CMK (cell line): ENCODE results near the gene SH2D4B.
"Not testable (repeated sequence)": the region's sequence is repeated elsewhere in the genome, so short reads cannot be mapped to it uniquely, and the experiment has no call there.

Source experiments
- DNase-seq: peaks from one replicate; pipeline ENCODE4 v3.0.0-alpha.2; 2010; ENCODE audit warnings: low read depth

SH2D4B gene

DNA sequence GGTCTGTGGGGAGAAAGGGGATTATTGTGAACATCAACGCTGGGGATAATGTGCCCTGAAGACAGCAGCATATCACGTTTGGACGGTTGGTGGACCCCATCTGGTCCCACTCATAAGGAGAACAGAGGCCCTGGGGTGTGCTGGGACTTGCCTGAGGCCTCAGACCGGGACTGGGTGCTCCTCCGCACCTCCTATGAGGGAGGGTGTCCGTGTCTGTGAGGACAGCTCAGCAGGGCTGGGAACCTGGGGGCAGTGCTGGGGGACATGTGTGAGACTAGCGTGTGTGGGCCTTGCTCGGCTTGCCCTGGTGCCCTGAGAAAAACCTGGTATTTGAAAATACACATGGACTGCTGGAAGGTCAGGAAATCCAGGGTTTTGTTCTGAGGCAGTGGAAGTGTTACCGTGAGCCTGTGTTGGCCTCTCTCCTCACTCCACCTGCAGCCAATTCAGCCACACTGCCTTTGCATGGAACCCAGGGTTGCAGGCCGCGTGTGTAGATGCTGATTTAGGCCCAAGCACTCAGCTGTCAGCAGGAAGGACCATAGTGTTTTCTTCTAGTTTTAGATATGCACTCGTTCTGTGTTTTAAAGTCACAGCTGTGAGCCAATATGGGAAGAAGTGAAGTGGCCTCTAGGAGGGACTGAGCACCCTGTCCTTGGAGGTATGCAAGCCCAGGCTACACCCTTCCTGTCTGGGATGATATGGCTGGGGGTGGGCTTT is 13.4 kb upstream of the SH2D4B start:
- DNase-seq, result no peak

DNA sequence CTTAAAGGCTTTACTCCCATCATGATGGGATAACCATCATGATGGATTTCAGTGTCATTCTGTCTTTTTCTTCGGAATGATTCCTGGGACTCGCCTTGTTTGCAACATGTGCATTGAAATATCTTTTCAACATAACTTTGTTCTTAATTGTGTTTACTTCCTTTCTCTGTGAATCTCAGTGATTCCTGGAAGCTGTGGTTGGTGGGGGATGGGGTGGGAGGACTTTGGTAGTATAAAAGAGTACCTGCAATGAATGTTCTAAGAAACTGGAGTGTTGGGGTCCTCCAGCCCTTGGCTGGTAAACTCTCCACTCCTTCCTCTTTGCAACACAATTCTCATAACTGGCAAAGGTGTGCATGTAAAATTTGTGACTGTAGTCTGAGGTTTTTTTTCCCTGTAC is 11.5 kb upstream of the SH2D4B start:
- no peak for DNase-seq

DNA sequence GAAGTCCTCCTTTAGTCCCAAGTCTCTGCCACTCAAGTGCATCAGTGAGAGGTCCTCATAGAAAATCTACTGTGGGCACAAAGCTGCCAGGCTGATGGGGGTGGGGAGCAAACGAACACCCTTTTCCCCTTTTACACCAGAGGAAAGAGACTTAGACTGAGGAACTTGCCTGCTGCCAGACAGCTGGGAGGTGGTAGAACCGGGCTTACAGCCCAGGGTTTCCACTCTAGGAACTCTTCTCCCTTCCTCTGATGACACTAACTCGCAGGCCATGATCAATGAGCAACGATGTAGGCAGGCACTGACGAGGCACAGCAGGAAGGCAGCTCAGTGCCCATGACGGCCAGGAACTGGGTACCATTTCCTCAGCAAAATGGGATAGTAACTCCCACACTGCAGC is 11.0 kb upstream of the SH2D4B start:
- no peak for DNase-seq

DNA sequence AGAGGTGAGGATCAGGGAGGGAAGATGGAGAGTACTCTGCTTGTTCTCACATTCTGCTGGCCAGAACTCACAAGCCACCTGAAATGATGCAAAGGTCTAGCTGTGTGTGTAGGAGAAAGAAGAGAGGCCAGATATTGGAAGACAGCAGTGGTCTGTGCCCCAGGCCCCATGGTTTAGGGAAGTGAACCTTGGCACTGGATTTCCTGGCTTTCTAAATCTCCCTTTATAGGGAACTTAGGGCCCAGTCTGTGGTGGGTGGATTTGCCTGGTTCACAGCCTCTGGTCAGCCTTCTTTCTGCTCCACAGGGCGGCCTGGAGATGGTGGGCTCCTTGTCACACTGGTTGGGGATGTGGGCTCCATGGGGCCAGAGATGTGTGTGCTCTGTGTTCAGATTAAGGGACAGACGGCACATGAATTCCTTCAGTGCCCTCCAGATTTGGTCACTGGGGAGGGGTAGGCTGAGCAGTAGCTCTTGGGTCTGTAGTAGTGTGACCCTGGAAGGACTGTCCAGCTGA is 9.5 kb upstream of the SH2D4B start:
- DNase-seq, result no peak

DNA sequence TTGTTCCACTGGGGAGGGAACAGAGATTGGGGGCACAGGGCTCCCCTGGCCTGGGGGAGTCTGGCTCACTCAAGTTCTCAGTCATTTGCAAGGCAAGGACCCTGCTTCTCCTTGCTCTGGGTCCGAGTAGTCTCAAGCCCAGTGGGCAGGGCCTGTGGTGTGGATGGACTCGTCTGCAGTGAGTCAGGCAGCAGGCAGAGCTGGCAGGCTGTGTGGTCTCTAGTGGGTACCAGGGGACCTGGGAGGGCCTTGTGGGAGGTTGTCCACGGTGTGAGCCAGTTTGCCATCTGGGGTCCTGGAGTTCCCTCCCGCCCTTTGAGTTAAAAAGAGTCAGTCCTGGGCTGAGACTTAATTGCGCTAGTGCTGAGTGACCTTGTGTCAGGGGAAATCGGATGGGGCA is 8.8 kb upstream of the SH2D4B start:
- DNase-seq, result no peak

DNA sequence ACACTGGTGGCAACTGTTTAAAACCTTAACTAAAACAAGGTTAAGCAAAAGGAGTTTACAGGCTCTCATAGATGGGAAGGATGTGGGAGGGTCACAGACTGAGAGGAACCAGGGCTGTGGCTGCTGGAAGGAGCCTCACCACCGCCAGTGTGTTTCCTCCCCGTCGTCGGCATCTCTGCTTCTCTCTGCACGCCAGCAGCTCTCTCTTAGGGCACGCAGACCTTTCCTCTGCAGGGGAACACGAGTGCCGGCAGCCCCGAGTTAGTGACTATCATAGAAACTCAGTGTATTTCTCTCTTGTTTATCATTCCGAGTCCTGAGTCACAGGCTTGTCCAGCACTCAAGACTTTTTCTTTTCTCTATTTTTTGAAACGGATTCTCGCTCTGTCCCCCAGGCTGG is 8.1 kb upstream of the SH2D4B start:
- DNase-seq, result no peak

DNA sequence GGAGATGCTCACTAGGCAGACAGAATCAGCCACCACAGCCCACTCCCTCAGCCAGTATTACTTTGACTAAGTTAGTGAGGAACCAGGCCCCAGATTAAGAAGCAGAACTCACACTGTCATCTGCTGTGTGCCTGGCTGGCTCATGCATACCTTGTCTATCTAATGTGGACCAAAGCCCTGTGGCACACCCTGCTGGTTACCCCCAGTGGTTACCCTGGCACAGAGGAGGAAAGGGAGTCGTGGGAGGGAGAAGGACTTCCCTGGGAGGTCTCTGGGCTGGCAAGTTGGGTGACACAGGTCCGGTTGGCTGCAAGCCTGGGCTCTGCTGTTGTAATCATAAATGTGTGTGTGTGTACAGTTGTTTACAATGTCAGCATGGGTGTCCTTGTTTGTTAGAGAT is 7.5 kb upstream of the SH2D4B start:
- DNase-seq, result no peak

DNA sequence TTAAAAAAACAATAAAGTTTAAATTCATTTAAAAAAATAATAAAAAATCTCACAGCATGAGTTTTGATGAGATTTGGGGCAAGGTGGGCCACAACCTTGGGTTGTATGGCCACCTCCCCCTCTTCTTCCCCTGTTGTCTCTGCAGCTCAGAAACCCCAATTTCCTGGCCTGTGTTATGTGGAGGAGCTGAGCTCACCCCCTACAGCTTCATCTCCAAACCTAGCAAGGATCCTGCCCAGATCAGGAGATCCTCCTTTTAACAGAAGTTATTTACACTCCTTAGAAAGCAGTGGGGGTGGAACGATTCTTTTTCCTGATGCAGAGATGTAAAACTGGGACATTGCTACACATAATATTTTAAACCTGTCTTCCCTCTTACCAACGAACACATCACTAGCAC is 6.9 kb upstream of the SH2D4B start:
- DNase-seq, result no peak

DNA sequence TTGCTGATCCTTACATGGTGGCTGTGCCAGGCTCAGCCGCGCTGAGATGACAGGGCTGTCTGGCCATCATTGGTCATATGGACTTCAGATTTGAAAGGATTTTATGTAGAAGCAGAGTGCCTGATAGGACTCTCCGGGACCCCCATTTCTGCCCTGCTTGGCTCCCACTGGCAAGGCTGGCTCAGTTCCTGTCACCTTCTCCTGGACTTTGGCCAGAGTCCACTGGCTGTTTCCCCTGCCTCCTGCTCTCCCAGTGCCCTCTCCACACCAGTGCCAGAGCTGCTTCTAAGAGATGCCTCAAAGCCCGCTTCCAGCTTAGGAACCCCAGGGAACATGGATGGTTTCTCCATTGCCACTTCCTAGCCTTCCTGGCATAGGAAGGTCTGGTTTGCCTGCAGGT is 5.1 kb upstream of the SH2D4B start:
- no peak for DNase-seq

DNA sequence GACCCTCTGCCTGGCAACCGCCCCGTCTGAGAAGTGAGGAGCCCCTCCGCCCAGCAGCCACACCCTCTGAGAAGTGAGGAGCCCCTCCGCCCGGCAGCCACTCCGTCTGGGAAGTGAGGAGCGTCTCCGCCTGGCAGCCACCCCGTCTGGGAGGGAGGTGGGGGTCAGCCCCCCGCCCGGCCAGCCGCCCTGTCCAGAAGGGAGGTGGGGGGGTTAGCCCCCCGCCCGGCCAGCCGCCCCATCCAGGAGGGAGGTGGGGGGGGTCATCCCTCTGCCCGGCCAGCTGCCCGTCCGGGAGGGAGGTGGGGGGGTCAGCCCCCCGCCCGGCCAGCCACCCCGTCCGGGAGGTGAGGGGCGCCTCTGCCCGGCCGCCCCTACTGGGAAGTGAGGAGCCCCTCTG is 3.6 kb upstream of the SH2D4B start:
- not testable (repeated sequence) for DNase-seq

DNA sequence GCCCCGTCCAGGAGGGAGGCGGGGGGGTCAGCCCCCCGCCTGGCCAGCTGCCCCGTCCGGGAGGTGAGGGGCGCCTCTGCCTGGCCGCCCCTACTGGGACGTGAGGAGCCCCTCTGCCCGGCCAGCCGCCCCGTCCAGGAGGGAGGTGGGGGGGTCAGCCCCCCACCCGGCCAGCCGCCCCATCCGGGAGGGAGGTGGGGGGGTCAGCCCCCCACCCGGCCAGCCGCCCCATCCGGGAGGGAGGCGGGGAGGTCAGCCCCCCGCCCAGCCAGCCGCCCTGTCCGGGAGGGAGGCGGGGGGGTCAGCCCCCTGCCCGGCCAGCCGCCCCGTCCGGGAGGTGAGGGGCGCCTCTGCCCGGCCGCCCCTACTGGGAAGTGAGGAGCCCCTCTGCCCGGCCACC is 3.1 kb upstream of the SH2D4B start:
- not testable (repeated sequence) for DNase-seq

DNA sequence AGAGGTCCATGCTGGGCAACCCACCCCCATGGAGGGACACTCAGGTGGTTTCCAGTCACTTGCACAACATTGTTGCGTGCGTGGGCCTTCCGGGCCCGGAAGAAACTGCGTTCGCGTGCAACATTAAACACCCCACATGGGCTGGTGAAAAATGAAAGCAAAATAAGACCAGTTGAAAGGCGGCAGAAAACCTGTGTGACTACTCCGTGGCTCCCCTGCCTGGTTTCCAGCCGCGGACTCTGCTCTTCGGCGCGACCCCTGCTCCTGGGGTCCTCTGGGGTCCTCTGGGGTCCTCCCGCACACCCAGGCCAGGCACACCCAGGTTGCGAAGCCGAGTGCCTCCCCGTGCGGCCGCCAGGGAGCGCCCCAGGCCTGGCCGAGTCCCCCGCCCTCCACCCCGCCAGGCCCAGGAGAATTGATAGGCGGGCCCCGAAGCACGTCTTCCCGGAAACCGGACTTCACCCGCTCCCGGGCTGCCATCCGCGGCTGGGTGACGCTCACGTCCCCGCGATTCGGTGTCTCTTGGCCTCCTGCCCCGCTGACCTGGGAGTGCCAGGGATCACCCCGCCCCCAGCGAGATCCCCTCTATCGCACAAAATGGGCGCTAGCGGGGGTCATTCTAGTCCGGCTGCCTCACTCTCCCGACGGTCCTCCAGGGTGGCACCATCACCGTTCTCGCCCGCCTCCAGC is 1.9 kb upstream of the SH2D4B start:
- peak; percentile 58 for DNase-seq

DNA sequence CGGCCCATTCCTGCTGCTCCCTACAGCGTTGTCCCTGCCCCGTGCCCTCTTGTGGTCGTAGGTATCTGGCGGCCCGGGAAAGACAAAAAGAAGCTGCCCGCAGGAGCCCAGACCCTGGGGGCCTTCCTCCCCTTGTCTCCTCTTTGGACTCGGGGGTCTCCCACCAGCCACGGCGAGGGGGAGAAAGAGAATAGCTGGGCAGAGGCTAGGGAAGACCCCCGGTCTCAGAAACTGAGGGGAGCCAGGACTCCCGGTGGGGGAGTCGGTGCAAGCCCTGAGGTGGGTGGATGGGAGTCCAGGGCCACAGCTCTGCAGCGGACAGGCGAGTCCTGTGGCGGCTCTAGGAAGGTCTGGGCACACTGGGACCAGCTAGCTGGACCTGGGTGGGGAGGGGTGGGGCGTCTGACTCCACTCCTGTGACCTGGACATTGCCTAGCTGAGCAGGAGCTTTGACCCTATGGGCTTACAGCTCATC is 1.3 kb upstream of the SH2D4B start:
- DNase-seq, result no peak

DNA sequence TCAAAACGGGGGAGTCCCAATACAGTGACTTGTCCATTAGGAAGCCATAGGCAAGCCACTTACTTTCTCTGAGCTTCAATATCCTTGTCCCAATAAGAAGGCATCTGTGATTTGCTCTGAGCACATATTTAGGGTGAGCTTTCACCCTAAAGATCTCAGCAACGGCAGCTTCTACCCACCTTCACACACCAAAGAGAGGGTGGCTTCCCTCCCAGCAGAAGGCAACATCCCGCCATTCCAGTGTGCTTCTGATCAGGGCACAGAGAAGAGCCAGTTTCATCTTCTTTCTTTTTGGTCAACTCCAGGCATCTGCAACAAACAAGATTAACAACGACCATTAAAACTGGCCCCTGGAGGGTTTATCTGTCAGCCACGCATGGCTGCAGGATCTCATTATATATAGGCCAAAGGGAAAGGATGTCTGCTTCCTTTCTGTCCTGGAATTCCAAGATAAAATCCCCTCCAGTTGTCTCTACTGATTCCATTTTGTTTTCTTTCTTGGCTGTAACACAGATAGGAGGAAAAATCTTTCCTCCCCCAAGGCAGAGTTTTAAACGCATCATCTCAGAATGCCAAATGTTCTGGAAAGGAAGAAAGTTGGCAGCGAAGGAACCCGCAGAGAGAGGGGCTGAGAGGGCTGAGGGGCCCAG is 491 bp upstream of the SH2D4B start:
- no peak for DNase-seq

DNA sequence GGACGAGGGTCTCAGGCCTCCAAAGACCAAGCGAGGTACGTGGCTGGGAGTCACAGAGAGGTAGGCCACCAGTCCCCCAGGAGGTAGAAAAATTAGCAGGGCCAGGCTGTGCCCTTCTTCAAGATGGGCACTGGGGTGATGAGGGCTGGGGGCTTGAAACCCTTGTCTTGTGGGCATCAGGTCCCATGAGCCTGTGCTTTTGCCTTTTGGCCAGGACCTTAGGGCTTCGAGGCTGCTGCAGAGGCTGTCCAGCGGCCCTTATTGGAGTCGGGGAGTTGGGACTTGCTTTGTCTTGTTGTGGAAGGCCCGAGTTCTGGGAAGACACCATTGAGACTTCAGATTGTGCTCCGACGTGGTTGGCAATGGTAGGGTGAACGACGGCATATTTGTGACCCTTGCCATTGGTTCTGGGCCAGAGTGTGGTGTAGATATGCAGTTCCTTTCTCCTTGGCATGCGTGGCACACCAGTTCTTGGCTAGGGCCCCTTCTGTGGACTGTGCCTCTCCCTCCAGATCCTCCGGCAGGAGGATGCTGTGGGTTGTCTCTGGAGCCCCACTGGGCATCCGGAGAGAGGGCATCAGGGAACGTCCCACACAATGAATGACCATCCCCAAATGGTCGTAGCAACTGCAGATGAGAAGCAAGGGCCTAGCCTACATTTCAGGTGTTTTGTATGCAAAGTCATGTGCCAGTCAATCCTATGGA is 931 bp downstream of the SH2D4B start:
- DNase-seq, result no peak

DNA sequence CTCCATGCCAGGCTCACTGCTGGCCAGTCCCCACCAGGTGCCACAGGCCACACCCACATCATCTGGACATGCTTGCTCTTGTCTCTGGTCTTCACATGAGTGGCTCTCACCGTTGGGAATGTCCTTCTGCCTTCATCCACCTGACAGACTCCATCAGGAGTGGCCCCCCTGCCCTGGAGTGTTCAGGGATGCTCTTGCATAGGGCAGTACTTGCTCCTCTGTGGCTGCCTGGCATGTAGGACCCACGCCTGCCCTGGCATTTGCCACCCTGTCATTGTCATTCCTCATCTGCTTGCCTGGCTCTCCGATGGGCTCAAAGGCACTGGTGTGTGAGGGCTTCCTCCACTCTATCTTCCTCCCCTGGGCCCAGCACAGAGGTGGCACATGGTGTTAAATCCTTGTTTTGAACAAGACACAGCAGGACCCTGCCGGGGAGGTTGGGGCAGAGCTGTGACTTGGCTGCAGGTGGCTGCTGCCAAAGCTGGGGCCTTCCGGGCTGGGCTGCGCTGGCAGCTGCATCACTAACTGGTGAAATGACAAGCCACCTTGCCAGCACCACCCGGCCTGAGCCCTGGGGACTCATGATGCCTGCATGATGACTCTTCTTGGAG is 1.8 kb downstream of the SH2D4B start:
- no peak for DNase-seq

DNA sequence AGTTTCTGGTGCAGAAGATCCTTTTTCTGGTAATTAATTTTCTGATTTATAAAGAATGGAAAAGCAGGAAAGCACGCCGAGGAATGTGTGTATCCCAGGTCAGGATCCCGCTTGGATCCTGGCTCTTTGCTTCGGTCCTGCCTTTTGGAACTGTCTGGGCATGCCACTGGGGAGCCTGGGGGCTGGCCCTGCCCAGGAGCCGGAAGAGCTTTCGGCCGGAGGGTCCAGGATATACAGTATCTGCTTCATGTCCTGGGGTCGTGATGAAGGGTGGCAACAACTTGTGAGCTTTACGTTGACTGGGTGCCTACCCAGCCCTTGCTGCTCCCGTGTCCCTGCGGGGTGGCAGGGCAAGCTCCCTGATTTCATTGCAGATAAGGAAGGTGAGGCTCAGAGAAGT is 2.4 kb downstream of the SH2D4B start:
- DNase-seq, result no peak

DNA sequence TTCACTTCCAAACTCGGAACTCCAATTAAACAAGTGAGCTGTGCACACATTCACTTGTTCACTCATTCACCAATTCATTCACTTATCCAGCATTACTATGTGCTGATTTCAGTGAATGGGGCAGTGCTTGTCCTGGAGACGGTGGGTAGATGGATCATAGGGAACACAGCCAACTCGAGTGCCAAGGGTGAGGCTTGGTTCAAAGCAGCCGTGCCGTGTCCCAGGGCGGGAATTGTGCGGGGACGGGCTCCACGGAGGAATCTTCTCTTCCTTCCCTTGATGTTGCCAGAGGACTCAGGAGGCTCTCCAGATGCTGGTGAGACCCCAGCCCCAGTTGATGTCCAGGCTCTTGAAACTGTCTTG is 2.9 kb downstream of the SH2D4B start:
- no peak for DNase-seq

DNA sequence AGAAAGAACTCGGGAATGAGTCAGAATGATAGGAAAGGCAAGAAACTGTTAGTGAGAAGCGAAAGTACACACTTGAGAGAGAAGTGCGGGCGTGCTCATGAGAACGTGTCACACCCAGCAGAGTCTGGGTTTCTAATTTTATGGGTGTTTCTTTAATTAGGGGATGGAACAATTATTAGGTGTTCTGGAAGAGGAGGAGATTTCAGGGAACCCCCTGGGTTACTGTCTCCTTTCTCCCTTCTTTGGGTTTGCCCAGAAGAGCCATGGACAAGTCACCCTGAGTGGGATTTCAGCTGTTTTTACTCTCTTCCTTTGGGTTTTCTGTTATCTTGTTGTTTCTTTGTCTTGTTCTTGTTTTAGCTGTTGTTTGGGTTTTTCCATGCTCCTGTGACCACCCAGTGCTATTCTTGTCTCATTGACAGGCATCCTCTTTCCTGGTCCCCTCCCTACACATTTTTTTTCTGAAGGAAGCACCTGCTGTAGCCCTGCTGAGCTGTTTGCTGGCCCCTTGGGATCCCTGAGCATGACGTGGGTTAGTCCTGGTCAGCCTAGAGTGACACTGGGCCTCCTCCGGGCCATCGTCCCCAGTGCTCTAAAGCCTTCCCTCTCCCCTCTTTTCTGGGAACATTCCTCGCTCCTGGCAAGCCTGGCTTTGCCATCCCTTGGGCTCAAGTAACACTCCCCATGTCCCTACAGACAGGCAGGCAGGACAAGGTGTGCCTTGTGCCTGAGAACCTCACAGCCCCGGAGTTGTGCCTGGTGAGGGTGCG is 3.5 kb downstream of the SH2D4B start:
- DNase-seq, result no peak

DNA sequence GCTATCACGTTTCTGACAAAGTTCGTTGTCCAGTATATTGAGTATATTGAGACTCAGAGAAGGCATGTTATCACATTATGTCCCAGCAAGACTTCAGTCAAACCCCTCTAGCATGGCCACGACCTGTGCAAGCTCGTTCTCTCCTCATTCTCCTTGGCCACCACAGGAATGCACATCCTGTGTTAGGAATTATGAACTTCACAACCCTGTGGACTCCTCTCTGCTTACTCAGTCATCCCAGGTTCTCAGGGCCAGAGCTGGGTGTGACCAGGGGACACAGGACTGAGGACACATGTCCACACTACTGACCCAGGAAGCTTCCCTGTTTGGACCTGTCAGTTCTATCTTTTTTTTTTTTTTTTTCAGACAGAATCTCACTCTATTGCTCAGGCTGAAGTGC is 4.4 kb downstream of the SH2D4B start:
- DNase-seq, result no peak

DNA sequence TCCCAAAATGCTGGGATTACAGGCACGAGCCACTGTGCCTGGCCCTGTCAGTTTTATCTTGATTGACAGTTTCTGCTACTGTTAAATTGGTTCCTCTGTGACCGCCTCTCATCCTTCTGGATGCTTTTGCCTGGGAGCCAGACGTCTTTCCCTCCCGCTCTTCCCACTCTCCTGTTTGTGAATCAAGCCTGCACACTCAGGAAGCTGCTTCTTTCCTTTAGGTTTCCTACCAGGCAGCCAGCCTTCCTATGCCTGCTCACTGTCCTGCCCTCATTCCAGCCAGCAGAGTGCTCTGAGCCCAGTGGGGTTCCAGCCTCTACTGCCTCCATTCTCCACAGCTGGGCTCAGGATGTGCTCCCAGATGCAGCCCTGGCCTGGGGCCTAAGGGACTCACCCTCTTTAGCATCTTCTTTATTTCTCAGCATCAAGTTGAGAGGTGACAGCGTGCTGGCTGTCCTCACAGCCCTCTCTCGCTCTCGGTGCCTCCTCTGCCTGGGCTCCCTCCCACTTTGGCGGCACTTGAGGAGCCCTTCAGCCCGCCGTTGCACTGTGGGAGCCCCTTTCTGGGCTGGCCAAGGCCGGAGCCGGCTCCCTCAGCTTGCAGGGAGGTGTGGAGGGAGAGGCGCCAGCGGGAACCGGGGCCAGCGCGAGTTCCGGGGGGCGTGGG is 5.1 kb downstream of the SH2D4B start:
- no peak for DNase-seq
